ENCODE data around the gene PPP3R2. TPM values are rescaled to one million over a fixed set of nuclear protein-coding genes. Genes with fewer than 3 reads are reported as not detected.

The PPP3R2 gene, protein sequence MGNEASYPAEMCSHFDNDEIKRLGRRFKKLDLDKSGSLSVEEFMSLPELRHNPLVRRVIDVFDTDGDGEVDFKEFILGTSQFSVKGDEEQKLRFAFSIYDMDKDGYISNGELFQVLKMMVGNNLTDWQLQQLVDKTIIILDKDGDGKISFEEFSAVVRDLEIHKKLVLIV
- polyA plus RNA-seq (ENCODE audit: low read depth in 6 of 6), result not detected

DNA sequence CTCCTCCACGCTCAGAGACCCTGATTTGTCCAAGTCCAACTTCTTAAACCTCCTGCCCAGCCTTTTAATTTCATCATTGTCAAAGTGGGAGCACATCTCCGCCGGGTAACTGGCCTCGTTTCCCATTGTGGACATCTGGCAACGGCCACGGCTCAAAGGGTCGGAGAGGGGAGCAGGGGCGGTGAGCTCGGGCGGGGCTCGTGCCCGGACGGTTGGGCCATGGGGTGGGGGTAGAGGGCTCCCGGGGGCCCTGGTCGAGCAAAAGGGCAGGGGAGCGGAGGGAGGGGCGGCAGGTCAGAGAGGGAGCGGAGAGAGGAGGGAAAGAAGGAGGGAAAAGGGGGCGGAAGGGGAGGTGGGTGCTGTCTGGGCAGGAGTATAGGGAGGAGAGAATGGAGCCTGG, at the start of gene PPP3R2:
Gene PPP3R2, minus strand, starts transcription at position 174 of the 400 bp plus-strand sequence. Its CDS starts 48 bp downstream, at position 126.
- H3K27ac Mint-ChIP-seq, result no peak within 1 kb of the TSS
- peaks cover 0 to 2% (median 0%) of the 10 kb centered on the region in 7 donors for H3K9me3 Mint-ChIP-seq
- DNase-seq, result no peak
- ATAC-seq (ENCODE audit: low read depth in 2 of 2), result no peak
- H3K36me3 Mint-ChIP-seq, result no peaks in the 10 kb centered on the region
- H3K4me1 Mint-ChIP-seq, result no peaks in the 10 kb centered on the region
- H3K27me3 Mint-ChIP-seq, result peaks cover 15 to 20% (median 19%) of the 10 kb centered on the region in 3 donors
- H3K4me3 Mint-ChIP-seq, result no peak within 1 kb of the TSS

DNA sequence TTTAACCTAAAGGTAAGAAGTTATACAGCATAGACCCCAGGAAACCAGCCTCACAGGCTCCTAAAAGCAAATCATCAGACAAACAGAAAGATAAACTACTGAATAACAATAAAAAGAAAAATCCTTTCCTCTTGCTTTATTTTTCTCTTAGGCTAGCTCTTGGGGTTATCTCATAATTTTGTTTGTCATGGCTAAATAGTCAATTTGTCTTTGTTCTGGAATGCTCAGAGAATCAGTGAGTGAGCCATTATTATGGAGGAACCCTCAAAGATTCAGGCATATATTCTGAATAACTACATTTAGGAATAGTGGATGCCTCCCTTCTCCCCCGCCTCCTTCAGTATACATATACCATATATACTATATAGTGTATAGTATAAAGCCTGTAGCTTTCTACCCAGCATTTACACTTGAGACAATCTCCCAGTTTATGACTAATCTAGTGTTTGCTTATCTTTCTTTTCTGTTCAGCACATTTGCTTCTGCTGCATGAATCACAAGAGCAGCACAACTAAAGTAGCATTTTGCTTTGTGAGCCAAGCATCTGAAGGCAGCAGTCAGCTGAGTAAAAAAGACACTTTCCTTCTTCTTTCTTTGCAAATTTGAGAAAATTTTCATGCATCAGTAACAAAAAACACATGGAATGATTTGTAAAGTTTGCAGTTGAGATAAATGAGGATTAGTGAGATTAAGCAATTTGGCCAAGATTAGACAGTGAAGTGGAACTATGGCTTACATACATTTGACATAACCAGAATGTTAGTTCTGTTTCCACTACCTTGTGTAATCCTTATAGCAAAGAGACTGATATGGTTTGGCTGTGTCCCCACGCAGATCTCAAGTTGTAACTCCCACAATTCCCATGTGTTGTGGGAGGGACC, 45.3 kb upstream of the PPP3R2 start:
- Mint-ChIP-seq H3K9me3 (peaks cover 0 to 17% (median 11%) of the 10 kb centered on the region in 7 donors), H3K4me1 (no peaks in the 10 kb centered on the region), H3K27ac (no peak overlapping the region), H3K4me3 (no peak overlapping the region), H3K36me3 (no peaks in the 10 kb centered on the region), H3K27me3 (peaks cover 0 to 3% (median 0%) of the 10 kb centered on the region in 3 donors)
- DNase-seq (no peak), ATAC-seq (ENCODE audit: low read depth in 2 of 2) (no peak)

DNA sequence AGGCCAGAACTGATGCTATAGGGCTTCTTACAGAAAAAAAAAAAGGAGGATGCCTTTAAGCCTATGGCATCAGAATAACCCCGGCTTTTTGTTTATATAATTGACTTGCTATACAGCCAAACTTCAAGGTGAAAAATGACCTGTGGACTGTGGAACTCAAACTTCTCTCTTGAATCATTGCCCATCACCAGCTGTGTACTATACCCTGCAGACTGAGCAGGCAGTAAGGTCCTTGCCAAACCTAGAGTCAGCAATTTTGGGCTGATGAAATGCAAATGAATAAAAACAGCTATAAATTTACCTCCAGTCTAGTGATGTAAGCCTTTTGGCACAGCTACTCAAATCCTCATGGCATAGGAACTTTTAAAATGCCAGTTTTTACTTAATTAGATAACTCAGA, 44.5 kb upstream of the PPP3R2 start:
- no peak for ATAC-seq (ENCODE audit: low read depth in 2 of 2)
- Mint-ChIP-seq H3K36me3 (no peaks in the 10 kb centered on the region), H3K9me3 (peaks cover 0 to 16% (median 11%) of the 10 kb centered on the region in 7 donors), H3K27me3 (peaks cover 0 to 3% (median 0%) of the 10 kb centered on the region in 3 donors), H3K4me1 (no peaks in the 10 kb centered on the region), H3K4me3 (no peak overlapping the region), H3K27ac (no peak overlapping the region)
- DNase-seq, result no peak

- peaks cover 0 to 7% (median 2%) of the 10 kb centered on the region in 7 donors for H3K9me3 Mint-ChIP-seq
- H3K36me3 Mint-ChIP-seq, result no peaks in the 10 kb centered on the region
- DNase-seq, result no peak
- H3K27ac Mint-ChIP-seq, result no peak overlapping the region
- no peak overlapping the region for H3K4me3 Mint-ChIP-seq
- H3K4me1 Mint-ChIP-seq, result no peaks in the 10 kb centered on the region
- no peak for ATAC-seq (ENCODE audit: low read depth in 2 of 2)
- H3K27me3 Mint-ChIP-seq, result peaks cover 0 to 9% (median 8%) of the 10 kb centered on the region in 3 donors
Observed at GRCh38 chr9:101636247-101636646, 41.5 kb upstream of the PPP3R2 start.

DNA sequence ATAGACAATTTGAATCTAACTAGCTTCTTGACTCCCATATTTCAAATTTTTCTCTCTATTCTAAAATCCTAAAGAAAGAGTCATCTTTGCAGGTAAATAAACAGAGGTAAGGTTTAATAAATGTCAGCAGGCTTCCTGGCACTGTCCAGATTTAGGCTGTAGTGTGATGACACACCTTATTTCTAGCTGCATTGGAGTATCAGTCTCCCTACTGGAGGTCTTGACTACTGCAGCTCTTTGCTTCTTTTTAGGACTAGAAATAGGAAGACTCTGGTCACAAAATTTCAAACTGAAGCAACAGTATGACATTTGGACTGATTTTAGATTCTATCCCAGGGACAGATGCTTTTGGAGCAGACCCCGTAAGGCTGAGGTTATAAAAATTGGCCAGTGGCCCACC, 40.7 kb upstream of the PPP3R2 start:
- Mint-ChIP-seq H3K36me3 (no peaks in the 10 kb centered on the region), H3K27ac (no peak overlapping the region), H3K4me1 (no peaks in the 10 kb centered on the region), H3K27me3 (peaks cover 0 to 9% (median 8%) of the 10 kb centered on the region in 3 donors), H3K9me3 (peaks cover 0 to under 1% (median 0%) of the 10 kb centered on the region in 7 donors), H3K4me3 (no peak overlapping the region)
- DNase-seq, result no peak
- no peak for ATAC-seq (ENCODE audit: low read depth in 2 of 2)

DNA sequence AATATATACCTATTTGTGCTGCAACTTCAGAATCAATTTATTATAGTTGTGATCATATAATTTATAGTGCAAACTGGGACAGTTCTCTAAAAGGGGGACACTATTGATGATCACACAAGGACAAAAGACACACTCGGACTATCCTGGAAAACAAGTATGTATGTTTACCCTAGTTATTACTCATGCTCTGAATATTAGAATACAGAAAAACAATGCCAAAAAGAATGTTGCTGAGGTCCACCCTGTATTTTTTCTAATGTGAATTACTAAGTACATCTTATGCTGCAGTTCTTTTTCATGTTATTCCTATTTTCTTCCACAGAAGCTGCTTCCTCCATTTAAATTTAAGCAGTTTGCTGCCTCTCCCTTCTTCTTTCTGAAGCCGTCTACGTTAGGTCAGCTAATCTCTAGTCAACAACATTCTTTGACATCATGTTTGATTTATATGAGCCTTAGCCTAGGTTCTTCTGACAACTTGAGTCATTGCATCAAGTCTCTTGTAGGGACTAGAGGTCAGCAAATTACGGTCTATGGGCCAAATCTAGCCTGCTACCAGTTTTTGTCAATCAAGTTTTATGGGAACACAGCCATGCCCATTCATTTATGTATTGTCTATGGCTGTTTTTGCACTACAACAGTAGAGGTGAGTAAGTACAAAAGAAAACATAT, 40.1 kb upstream of the PPP3R2 start:
- no peak overlapping the region for H3K27ac Mint-ChIP-seq
- H3K4me3 Mint-ChIP-seq, result no peak overlapping the region
- ATAC-seq (ENCODE audit: low read depth in 2 of 2), result no peak
- no peaks in the 10 kb centered on the region for H3K4me1 Mint-ChIP-seq
- H3K9me3 Mint-ChIP-seq, result no peaks in the 10 kb centered on the region
- no peak for DNase-seq
- no peaks in the 10 kb centered on the region for H3K36me3 Mint-ChIP-seq
- H3K27me3 Mint-ChIP-seq, result peaks cover 0 to 9% (median 8%) of the 10 kb centered on the region in 3 donors

DNA sequence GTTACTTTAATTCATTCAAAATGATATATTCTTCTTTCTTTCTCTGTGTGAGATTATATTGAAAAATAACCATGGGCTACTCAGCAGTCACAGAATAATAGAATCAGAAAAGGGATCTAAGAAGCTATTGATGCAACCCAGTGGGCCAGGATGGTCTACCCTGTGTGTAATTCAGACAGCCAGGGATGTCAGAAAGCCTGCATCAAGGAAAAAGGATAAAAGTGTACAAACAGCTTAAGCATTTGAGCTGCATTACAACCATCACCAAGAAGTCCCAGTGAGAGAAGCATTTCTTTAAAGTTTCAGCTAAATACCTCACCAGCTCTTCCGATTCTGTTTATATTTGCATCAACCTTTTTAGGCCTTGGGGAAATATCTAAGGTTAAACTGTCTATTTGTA, 37.8 kb upstream of the PPP3R2 start:
- H3K4me1 Mint-ChIP-seq, result no peaks in the 10 kb centered on the region
- H3K27me3 Mint-ChIP-seq, result peaks cover 0 to 10% (median 8%) of the 10 kb centered on the region in 3 donors
- DNase-seq (no peak), ATAC-seq (ENCODE audit: low read depth in 2 of 2) (no peak)
- H3K36me3 Mint-ChIP-seq, result no peaks in the 10 kb centered on the region
- H3K4me3 Mint-ChIP-seq, result no peak overlapping the region
- no peaks in the 10 kb centered on the region for H3K9me3 Mint-ChIP-seq
- H3K27ac Mint-ChIP-seq, result no peak overlapping the region

- H3K9me3 Mint-ChIP-seq, result no peaks in the 10 kb centered on the region
- ATAC-seq (ENCODE audit: low read depth in 2 of 2), result no peak
- no peak for DNase-seq
- peaks cover 0 to 10% (median 8%) of the 10 kb centered on the region in 3 donors for H3K27me3 Mint-ChIP-seq
- peak overlapping the region in 1 of 6 donors; percentile 4 for H3K27ac Mint-ChIP-seq
- H3K4me1 Mint-ChIP-seq, result no peaks in the 10 kb centered on the region
- H3K4me3 Mint-ChIP-seq, result no peak overlapping the region
- H3K36me3 Mint-ChIP-seq, result no peaks in the 10 kb centered on the region
Observed at GRCh38 chr9:101631892-101632291, 37.1 kb upstream of the PPP3R2 start.

GRCh38 chr9:101629636-101630035, 34.9 kb upstream of the PPP3R2 start:
- H3K27ac Mint-ChIP-seq, result no peak overlapping the region
- H3K27me3 Mint-ChIP-seq, result peaks cover 0 to 10% (median 8%) of the 10 kb centered on the region in 3 donors
- ATAC-seq (ENCODE audit: low read depth in 2 of 2), result no peak
- no peak overlapping the region for H3K4me3 Mint-ChIP-seq
- H3K9me3 Mint-ChIP-seq, result no peaks in the 10 kb centered on the region
- no peaks in the 10 kb centered on the region for H3K36me3 Mint-ChIP-seq
- no peak for DNase-seq
- no peaks in the 10 kb centered on the region for H3K4me1 Mint-ChIP-seq

- Mint-ChIP-seq H3K36me3 (no peaks in the 10 kb centered on the region), H3K4me3 (no peak overlapping the region), H3K9me3 (no peaks in the 10 kb centered on the region), H3K27me3 (peaks cover 0 to 14% (median 8%) of the 10 kb centered on the region in 3 donors), H3K27ac (no peak overlapping the region), H3K4me1 (no peaks in the 10 kb centered on the region)
- DNase-seq (no peak), ATAC-seq (ENCODE audit: low read depth in 2 of 2) (no peak)
Observed at GRCh38 chr9:101628173-101628572, 33.4 kb upstream of the PPP3R2 start.

DNA sequence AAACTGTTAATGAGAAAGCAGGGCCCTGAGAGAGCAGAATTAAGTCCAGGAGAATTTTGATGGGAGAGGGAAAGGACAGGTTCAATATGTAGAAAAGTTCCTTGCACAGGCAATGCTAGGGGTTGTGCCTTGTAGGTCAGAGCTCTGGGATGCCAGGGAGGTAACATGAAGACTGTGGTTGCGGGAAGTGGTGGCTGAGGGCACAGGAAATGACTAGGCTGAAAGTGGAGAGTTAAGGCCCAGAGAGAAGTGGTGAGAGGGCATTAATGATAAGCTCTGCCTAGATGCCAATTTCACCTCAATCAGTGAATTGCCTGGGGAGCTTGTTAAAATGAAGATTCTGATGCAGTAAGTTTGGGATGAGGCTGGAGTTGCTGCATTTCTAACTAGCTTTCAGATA, 31.5 kb upstream of the PPP3R2 start:
- Mint-ChIP-seq H3K27me3 (peaks cover 0 to 8% (median 0%) of the 10 kb centered on the region in 3 donors), H3K4me1 (no peaks in the 10 kb centered on the region), H3K27ac (no peak overlapping the region), H3K36me3 (no peaks in the 10 kb centered on the region), H3K4me3 (no peak overlapping the region), H3K9me3 (no peaks in the 10 kb centered on the region)
- no peak for DNase-seq
- no peak for ATAC-seq (ENCODE audit: low read depth in 2 of 2)

DNA sequence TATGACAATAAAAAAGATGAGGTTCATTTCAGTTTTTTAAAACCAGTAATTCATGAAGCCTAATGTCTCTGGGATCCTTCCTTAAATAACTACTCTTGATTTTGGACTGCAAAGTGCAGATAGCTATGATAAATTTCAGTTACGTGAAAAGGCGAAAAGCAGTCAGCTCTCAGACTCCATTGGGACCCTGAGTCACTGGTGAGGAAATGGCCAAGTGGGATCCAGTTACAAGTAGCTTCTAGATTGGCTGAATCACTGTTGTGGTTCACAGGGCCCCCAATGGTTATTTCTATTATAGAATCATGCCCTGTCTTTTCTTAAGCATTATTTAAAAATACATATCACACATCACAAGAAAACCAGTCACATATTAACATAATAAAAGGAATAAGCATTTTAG, 31.1 kb upstream of the PPP3R2 start:
- H3K27me3 Mint-ChIP-seq, result peaks cover 0 to 8% (median 0%) of the 10 kb centered on the region in 3 donors
- no peak for DNase-seq
- no peak overlapping the region for H3K4me3 Mint-ChIP-seq
- H3K9me3 Mint-ChIP-seq, result peaks cover 0 to 1% (median 0%) of the 10 kb centered on the region in 7 donors
- H3K4me1 Mint-ChIP-seq, result no peaks in the 10 kb centered on the region
- H3K27ac Mint-ChIP-seq, result no peak overlapping the region
- ATAC-seq (ENCODE audit: low read depth in 2 of 2), result no peak
- no peaks in the 10 kb centered on the region for H3K36me3 Mint-ChIP-seq

DNA sequence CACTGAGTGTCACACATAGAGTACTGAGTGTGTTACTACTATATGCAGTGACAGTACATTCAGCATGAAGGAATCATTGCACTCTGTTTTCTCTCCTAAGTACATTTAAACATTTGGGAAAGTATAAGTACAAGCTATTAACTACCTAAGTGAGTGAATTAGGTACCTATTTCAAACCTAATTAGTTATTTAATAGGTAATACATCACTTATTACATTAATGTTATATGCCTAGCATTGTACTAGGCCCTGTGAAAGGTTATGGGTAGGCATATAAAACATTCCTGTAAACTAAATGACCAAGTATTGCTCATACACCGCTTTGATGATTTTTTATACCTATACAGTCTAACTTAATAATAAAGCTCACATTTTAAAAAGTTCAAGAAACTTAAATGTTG, 25.7 kb upstream of the PPP3R2 start:
- H3K27me3 Mint-ChIP-seq, result peaks cover 0 to 4% (median 0%) of the 10 kb centered on the region in 3 donors
- H3K4me3 Mint-ChIP-seq, result no peak overlapping the region
- H3K27ac Mint-ChIP-seq, result no peak overlapping the region
- no peaks in the 10 kb centered on the region for H3K36me3 Mint-ChIP-seq
- DNase-seq (no peak), ATAC-seq (ENCODE audit: low read depth in 2 of 2) (no peak)
- no peaks in the 10 kb centered on the region for H3K4me1 Mint-ChIP-seq
- H3K9me3 Mint-ChIP-seq, result peaks cover 0 to 6% (median 0%) of the 10 kb centered on the region in 7 donors
